HG03045 (cell line): ENCODE data around the gene RCAN3.

Experiments used
- ATAC-seq: cut with Tn5 transposase; IDR thresholded peaks from one replicate; pipeline ENCODE4 v1.9.1; 2021; ENCODE audit warnings: mild to moderate bottlenecking, moderate library complexity; ENCODE audit not compliant: unreplicated experiment

Gene RCAN3

GRCh38 chr1:24572301-24572700, 69.7 kb downstream of the RCAN3 start:
- no peak for ATAC-seq

GRCh38 chr1:24575905-24576587, 73.4 kb downstream of the RCAN3 start:
- no peak for ATAC-seq

- no peak for ATAC-seq
These were observed 76.2 kb downstream of the RCAN3 start for GRCh38 chr1:24578846-24579245.

GRCh38 chr1:24580756-24581155, 78.1 kb downstream of the RCAN3 start:
- ATAC-seq, result no peak

- ATAC-seq, result no peak
These were observed 81.6 kb downstream of the RCAN3 start for GRCh38 chr1:24584171-24584647.

GRCh38 chr1:24586119-24586518, 83.5 kb downstream of the RCAN3 start:
- ATAC-seq, result no peak

GRCh38 chr1:24586970-24587820, 84.6 kb downstream of the RCAN3 start:
- ATAC-seq, result no peak

- ATAC-seq, result no peak
These were observed 85.9 kb downstream of the RCAN3 start for GRCh38 chr1:24588573-24588972.

GRCh38 chr1:24589200-24589599, 86.6 kb downstream of the RCAN3 start:
- ATAC-seq, result no peak
